ENCODE measurements around the gene DYNC1LI1. TPM values are rescaled to one million over a fixed set of nuclear protein-coding genes. Genes with fewer than 3 reads are reported as not detected.

Gene DYNC1LI1
- polyA plus RNA-seq, 6 donors from 2014 or later = 23.9 to 35.6 (median 32.2) TPM

- Mint-ChIP-seq H3K9me3 (no peaks in the 10 kb centered on the region), H3K27me3 (no peaks in the 10 kb centered on the region), H3K27ac (no peak overlapping the region), H3K36me3 (no peaks in the 10 kb centered on the region), H3K4me1 (peaks cover 11 to 21% (median 18%) of the 10 kb centered on the region in 3 donors), H3K4me3 (peak overlapping the region in 1 of 8 donors; percentile 56)
- ATAC-seq (ENCODE audit: low read depth in 2 of 2) = no peak
- no peak for DNase-seq
These were observed 64.2 kb downstream of the DYNC1LI1 start for GRCh38 chr3:32506466-32506865.

- no peaks in the 10 kb centered on the region for H3K36me3 Mint-ChIP-seq
- H3K27ac Mint-ChIP-seq = peak overlapping the region; percentile 92 to 99 (median 96)
- H3K9me3 Mint-ChIP-seq = no peaks in the 10 kb centered on the region
- H3K4me3 Mint-ChIP-seq = peak overlapping the region; percentile 79 to 99 (median 97)
- DNase-seq (no peak), ATAC-seq (ENCODE audit: low read depth in 2 of 2) (peak; percentile 34 to 39)
- H3K4me1 Mint-ChIP-seq = peaks cover 27 to 47% (median 45%) of the 10 kb centered on the region in 3 donors
- no peaks in the 10 kb centered on the region for H3K27me3 Mint-ChIP-seq
These were observed 67.7 kb downstream of the DYNC1LI1 start for GRCh38 chr3:32502946-32503286.

- Mint-ChIP-seq H3K9me3 (no peaks in the 10 kb centered on the region), H3K4me1 (peaks cover 27 to 52% (median 46%) of the 10 kb centered on the region in 3 donors), H3K27ac (peak within 1 kb of the TSS; percentile 96 to 99 (median 98)), H3K4me3 (peak within 1 kb of the TSS; percentile 79 to 99 (median 97)), H3K36me3 (no peaks in the 10 kb centered on the region), H3K27me3 (no peaks in the 10 kb centered on the region)
- ATAC-seq (ENCODE audit: low read depth in 2 of 2) (peak; percentile 76), DNase-seq (peak; percentile 73)
These were observed 68.3 kb downstream of the DYNC1LI1 start, which contains the start of gene CMTM6 for GRCh38 chr3:32502118-32502945. Gene CMTM6, minus strand, starts transcription at chr3:32502852. Its CDS starts 107 bp downstream, at chr3:32502745.

DNA sequence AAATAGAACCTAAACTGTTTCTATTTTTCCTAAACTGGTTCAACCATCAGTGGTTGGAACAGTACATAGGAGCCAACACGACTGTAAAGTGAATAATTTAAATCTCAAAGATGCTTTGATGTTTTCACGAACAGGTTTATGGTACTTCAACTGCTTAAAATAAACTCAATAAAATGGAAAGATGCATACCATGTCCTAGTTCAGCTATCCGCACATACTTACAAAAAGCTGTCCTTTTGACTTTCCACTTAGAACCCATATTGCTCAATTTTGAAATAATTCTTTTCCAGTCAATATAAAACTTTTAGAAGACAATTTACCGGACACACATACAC is 68.9 kb downstream of the DYNC1LI1 start:
- H3K4me3 Mint-ChIP-seq = peak overlapping the region; percentile 79 to 99 (median 97)
- H3K27me3 Mint-ChIP-seq = no peaks in the 10 kb centered on the region
- DNase-seq (no peak), ATAC-seq (ENCODE audit: low read depth in 2 of 2) (no peak)
- H3K36me3 Mint-ChIP-seq = peaks cover 0 to 3% of the 10 kb centered on the region in 2 donors
- no peaks in the 10 kb centered on the region for H3K9me3 Mint-ChIP-seq
- peak overlapping the region; percentile 96 to 98 (median 98) for H3K27ac Mint-ChIP-seq
- H3K4me1 Mint-ChIP-seq = peaks cover 29 to 56% (median 49%) of the 10 kb centered on the region in 3 donors

- Mint-ChIP-seq H3K27me3 (no peaks in the 10 kb centered on the region), H3K36me3 (peaks cover 0 to 9% of the 10 kb centered on the region in 2 donors), H3K4me3 (peak overlapping the region; percentile 79 to 99 (median 97)), H3K27ac (peak overlapping the region; percentile 54 to 98 (median 94)), H3K9me3 (no peaks in the 10 kb centered on the region), H3K4me1 (peaks cover 35 to 63% (median 55%) of the 10 kb centered on the region in 3 donors)
- ATAC-seq (ENCODE audit: low read depth in 2 of 2) (no peak), DNase-seq (no peak)
These were observed 69.5 kb downstream of the DYNC1LI1 start for GRCh38 chr3:32500880-32501782.

GRCh38 chr3:32500231-32500630 is 70.4 kb downstream of the DYNC1LI1 start:
- Mint-ChIP-seq H3K27ac (peak overlapping the region in 5 of 6 donors; percentile 12 to 96 (median 39)), H3K27me3 (no peaks in the 10 kb centered on the region), H3K9me3 (no peaks in the 10 kb centered on the region), H3K4me3 (peak overlapping the region in 5 of 8 donors; percentile 8 to 99 (median 79)), H3K4me1 (peaks cover 41 to 69% (median 64%) of the 10 kb centered on the region in 3 donors), H3K36me3 (peaks cover 0 to 9% of the 10 kb centered on the region in 2 donors)
- DNase-seq = no peak
- no peak for ATAC-seq (ENCODE audit: low read depth in 2 of 2)

GRCh38 chr3:32499585-32499984 is 71.1 kb downstream of the DYNC1LI1 start:
- Mint-ChIP-seq H3K4me3 (peak overlapping the region in 1 of 8 donors; percentile 79), H3K27ac (peak overlapping the region in 5 of 6 donors; percentile 10 to 96 (median 27)), H3K27me3 (no peaks in the 10 kb centered on the region), H3K36me3 (peaks cover 0 to 9% of the 10 kb centered on the region in 2 donors), H3K4me1 (peaks cover 43 to 73% (median 66%) of the 10 kb centered on the region in 3 donors), H3K9me3 (no peaks in the 10 kb centered on the region)
- no peak for DNase-seq
- no peak for ATAC-seq (ENCODE audit: low read depth in 2 of 2)

DNA sequence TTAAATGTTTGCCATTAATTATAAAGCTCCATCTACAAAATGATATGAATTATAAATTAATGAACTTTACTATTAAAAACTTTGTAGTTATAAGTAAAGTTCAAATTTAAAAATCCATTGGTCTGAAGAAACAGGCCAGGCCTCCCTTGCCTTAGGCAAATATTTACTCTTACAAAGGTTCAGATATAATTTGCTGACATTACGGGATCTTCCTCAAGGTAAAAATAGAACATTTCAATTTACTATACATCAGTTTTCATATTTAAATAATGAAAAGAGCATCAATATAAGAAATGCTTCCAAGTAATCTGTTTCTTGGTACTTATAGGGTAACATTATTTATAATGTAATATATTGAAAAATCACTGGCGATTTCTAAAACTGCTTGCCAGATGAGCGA is 71.7 kb downstream of the DYNC1LI1 start:
- Mint-ChIP-seq H3K36me3 (peaks cover 0 to 9% of the 10 kb centered on the region in 2 donors), H3K9me3 (no peaks in the 10 kb centered on the region), H3K4me1 (peaks cover 43 to 71% (median 66%) of the 10 kb centered on the region in 3 donors), H3K4me3 (no peak overlapping the region), H3K27me3 (no peaks in the 10 kb centered on the region), H3K27ac (peak overlapping the region in 2 of 6 donors; percentile 10 to 72)
- no peak for ATAC-seq (ENCODE audit: low read depth in 2 of 2)
- DNase-seq = no peak

GRCh38 chr3:32498252-32498651 is 72.4 kb downstream of the DYNC1LI1 start:
- H3K4me1 Mint-ChIP-seq = peaks cover 42 to 68% (median 64%) of the 10 kb centered on the region in 3 donors
- H3K9me3 Mint-ChIP-seq = no peaks in the 10 kb centered on the region
- no peaks in the 10 kb centered on the region for H3K27me3 Mint-ChIP-seq
- peak overlapping the region in 5 of 8 donors; percentile 1 to 74 (median 50) for H3K4me3 Mint-ChIP-seq
- peak; percentile 27 to 29 for ATAC-seq (ENCODE audit: low read depth in 2 of 2)
- peak; percentile 20 for DNase-seq
- peaks cover 0 to 9% of the 10 kb centered on the region in 2 donors for H3K36me3 Mint-ChIP-seq
- H3K27ac Mint-ChIP-seq = peak overlapping the region; percentile 21 to 88 (median 77)

- Mint-ChIP-seq H3K27ac (peak overlapping the region in 3 of 6 donors; percentile 54 to 91 (median 69)), H3K27me3 (no peaks in the 10 kb centered on the region), H3K9me3 (no peaks in the 10 kb centered on the region), H3K4me3 (peak overlapping the region in 2 of 8 donors; percentile 2 to 22), H3K36me3 (peaks cover 0 to 9% of the 10 kb centered on the region in 2 donors), H3K4me1 (peaks cover 27 to 47% (median 42%) of the 10 kb centered on the region in 3 donors)
- ATAC-seq (ENCODE audit: low read depth in 2 of 2) (no peak), DNase-seq (no peak)
These were observed 75.0 kb downstream of the DYNC1LI1 start for GRCh38 chr3:32495609-32496008.

- ATAC-seq (ENCODE audit: low read depth in 2 of 2) (no peak), DNase-seq (no peak)
- Mint-ChIP-seq H3K4me3 (peak overlapping the region in 1 of 8 donors; percentile 22), H3K9me3 (no peaks in the 10 kb centered on the region), H3K36me3 (peaks cover 0 to 9% of the 10 kb centered on the region in 2 donors), H3K27me3 (no peaks in the 10 kb centered on the region), H3K27ac (peak overlapping the region in 4 of 6 donors; percentile 19 to 91 (median 56)), H3K4me1 (peaks cover 22 to 42% (median 37%) of the 10 kb centered on the region in 3 donors)
These were observed 75.6 kb downstream of the DYNC1LI1 start for GRCh38 chr3:32495085-32495484.

DNA sequence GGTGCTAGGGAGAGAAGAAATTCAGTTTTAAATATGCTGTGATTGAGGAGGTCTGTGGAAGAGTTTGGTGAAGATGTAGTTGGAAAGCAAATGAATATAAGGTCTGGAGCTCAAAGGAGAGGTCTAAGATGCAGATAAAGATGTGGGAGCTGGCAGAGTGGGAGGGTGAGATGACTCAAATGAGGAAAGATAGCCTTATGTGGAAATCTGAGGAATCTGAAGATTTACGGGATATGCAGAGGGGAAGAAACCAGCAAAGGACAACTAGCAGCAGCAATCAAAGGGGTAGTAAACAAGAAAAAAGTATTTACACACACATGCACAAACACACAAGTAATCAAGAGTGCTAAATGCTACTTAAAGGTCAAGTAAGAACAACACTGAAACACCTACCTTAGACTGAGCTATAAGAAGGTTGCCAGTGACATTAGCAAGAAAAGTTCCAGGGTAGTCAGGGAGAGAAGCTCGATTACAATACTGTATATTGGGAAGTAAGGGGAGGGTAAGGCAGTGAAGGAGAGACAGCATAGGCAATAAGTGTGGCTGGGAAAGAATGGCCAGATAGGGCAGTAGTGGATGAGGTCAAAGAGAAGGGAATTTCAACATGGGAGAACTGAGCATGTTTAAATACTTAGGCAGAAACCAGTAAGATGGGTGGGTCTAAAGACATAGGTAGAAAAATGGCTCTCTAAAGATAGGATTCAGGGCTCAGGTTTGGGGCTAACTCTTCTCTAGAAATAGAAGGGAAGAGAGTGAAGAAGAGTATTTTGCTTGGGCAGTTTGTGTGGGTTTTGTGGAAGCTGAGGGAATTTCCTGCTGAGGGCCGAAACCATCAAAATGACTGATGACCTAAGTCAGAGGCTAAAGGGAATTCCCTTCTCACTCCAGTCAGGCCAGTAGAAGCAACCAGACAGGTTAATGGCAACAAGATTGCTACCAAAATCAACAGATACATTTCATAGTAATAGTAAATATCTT is 76.9 kb downstream of the DYNC1LI1 start:
- Mint-ChIP-seq H3K4me1 (peaks cover 21 to 35% (median 29%) of the 10 kb centered on the region in 3 donors), H3K27me3 (no peaks in the 10 kb centered on the region), H3K9me3 (no peaks in the 10 kb centered on the region), H3K36me3 (peaks cover 0 to 9% of the 10 kb centered on the region in 2 donors), H3K4me3 (no peak overlapping the region), H3K27ac (no peak overlapping the region)
- ATAC-seq (ENCODE audit: low read depth in 2 of 2) = peak in 1 of 2 donors; percentile 45
- no peak for DNase-seq
